HL-60 (cell line): ENCODE measurements around the gene HELB.

Experiments
- GABPA ChIP-seq: IDR thresholded peaks from 2 replicates; pipeline ENCODE4 v1.6.1; 2012; ENCODE audit warnings: low read depth
- POLR2AphosphoS5 ChIP-seq: IDR thresholded peaks from 2 replicates; pipeline ENCODE4 v1.6.1; 2012; ENCODE audit warnings: low read depth
- TF ChIP-seq, protein P1 (sequence below): IDR thresholded peaks from one replicate; pipeline ENCODE4 v1.5.1; 2011; ENCODE audit warnings: low read length, control low read depth, inconsistent platforms; ENCODE audit not compliant: insufficient read depth
- TF ChIP-seq, protein P2 (sequence below): IDR thresholded peaks from 2 replicates; pipeline ENCODE4 v1.6.1; 2012; ENCODE audit warnings: low read depth; ENCODE audit not compliant: insufficient replicate concordance

DNA sequence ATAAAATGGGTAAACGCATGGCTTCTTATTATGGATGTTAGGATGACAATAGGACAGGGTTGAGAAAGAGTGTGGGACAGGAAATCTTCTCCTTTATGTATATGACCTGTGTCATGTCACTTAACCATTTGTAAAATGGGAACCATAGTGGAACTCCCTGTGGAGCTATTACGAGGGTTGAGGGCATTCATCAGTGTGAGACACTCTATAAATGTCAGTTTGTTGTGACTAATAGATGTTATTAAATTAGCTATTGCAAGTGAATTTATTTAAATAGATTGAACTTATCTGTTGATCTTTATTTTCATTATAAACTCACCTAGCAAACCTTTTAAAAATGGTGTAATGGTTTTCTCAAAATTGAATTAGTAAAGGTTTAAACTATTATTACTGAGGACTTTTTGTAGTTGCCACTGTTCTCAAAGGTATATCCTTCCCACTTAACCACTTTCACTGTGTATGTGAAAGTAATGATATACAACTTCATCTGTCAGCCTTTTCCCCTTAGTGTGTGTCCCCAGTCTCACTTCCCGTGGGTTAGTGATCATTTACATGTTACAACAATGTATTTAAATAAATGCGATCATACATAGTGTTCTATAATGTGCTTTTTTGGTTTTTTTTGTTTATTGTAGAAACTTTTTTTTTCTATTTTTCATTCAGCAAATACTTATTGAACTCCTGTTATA lies 17.1 kb downstream of the HELB start:
- TF ChIP-seq, protein P1, sequence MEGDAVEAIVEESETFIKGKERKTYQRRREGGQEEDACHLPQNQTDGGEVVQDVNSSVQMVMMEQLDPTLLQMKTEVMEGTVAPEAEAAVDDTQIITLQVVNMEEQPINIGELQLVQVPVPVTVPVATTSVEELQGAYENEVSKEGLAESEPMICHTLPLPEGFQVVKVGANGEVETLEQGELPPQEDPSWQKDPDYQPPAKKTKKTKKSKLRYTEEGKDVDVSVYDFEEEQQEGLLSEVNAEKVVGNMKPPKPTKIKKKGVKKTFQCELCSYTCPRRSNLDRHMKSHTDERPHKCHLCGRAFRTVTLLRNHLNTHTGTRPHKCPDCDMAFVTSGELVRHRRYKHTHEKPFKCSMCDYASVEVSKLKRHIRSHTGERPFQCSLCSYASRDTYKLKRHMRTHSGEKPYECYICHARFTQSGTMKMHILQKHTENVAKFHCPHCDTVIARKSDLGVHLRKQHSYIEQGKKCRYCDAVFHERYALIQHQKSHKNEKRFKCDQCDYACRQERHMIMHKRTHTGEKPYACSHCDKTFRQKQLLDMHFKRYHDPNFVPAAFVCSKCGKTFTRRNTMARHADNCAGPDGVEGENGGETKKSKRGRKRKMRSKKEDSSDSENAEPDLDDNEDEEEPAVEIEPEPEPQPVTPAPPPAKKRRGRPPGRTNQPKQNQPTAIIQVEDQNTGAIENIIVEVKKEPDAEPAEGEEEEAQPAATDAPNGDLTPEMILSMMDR, result no peak
- TF ChIP-seq POLR2AphosphoS5 (no peak), GABPA (no peak)
- TF ChIP-seq, protein P2, sequence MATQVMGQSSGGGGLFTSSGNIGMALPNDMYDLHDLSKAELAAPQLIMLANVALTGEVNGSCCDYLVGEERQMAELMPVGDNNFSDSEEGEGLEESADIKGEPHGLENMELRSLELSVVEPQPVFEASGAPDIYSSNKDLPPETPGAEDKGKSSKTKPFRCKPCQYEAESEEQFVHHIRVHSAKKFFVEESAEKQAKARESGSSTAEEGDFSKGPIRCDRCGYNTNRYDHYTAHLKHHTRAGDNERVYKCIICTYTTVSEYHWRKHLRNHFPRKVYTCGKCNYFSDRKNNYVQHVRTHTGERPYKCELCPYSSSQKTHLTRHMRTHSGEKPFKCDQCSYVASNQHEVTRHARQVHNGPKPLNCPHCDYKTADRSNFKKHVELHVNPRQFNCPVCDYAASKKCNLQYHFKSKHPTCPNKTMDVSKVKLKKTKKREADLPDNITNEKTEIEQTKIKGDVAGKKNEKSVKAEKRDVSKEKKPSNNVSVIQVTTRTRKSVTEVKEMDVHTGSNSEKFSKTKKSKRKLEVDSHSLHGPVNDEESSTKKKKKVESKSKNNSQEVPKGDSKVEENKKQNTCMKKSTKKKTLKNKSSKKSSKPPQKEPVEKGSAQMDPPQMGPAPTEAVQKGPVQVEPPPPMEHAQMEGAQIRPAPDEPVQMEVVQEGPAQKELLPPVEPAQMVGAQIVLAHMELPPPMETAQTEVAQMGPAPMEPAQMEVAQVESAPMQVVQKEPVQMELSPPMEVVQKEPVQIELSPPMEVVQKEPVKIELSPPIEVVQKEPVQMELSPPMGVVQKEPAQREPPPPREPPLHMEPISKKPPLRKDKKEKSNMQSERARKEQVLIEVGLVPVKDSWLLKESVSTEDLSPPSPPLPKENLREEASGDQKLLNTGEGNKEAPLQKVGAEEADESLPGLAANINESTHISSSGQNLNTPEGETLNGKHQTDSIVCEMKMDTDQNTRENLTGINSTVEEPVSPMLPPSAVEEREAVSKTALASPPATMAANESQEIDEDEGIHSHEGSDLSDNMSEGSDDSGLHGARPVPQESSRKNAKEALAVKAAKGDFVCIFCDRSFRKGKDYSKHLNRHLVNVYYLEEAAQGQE, result no peak
